ENCODE data around the gene UBE2J1. TPM values are rescaled to one million over a fixed set of nuclear protein-coding genes. Genes with fewer than 3 reads are reported as not detected.

Gene UBE2J1
- total RNA-seq, 1 donor from 2014 or later = 20.5 TPM

DNA sequence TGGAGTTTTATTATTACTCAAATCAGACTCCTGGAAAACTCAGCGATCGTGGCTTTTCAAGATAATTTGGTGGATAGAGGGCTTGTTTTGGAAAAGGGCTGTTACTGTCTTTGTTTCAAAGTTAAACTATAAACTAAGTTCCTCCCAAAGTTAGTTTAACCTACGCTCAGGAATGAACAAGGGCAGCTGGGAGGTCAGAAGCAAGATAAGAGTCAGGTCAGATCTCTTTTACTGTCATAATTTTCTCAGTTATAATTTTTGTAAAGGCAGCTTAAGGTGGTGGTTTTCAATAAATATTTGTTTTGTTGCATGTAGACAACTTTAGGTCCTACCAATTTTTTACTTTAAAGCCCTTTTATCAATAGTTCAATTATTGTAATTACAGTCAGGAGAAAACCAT is 28.2 kb downstream of the UBE2J1 start:
- FAIRE-seq (no peak), DNase-seq (ENCODE audit: low read depth) (no peak)
- no peaks in the 10 kb centered on the region for H3K27me3 ChIP-seq (ENCODE audit: control insufficient read depth, insufficient read depth, low read length)
- no peak overlapping the region for H3K4me3 ChIP-seq (ENCODE audit: low read depth, low read length)
- no peaks in the 10 kb centered on the region for H3K36me3 ChIP-seq (ENCODE audit: control insufficient read depth, insufficient read depth, low read length)
- TF ChIP-seq, protein P1, sequence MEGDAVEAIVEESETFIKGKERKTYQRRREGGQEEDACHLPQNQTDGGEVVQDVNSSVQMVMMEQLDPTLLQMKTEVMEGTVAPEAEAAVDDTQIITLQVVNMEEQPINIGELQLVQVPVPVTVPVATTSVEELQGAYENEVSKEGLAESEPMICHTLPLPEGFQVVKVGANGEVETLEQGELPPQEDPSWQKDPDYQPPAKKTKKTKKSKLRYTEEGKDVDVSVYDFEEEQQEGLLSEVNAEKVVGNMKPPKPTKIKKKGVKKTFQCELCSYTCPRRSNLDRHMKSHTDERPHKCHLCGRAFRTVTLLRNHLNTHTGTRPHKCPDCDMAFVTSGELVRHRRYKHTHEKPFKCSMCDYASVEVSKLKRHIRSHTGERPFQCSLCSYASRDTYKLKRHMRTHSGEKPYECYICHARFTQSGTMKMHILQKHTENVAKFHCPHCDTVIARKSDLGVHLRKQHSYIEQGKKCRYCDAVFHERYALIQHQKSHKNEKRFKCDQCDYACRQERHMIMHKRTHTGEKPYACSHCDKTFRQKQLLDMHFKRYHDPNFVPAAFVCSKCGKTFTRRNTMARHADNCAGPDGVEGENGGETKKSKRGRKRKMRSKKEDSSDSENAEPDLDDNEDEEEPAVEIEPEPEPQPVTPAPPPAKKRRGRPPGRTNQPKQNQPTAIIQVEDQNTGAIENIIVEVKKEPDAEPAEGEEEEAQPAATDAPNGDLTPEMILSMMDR (IDR thresholded peaks at IDR 0.05; ENCODE audit: insufficient read depth, low read length, severe bottlenecking) = no peak

DNA sequence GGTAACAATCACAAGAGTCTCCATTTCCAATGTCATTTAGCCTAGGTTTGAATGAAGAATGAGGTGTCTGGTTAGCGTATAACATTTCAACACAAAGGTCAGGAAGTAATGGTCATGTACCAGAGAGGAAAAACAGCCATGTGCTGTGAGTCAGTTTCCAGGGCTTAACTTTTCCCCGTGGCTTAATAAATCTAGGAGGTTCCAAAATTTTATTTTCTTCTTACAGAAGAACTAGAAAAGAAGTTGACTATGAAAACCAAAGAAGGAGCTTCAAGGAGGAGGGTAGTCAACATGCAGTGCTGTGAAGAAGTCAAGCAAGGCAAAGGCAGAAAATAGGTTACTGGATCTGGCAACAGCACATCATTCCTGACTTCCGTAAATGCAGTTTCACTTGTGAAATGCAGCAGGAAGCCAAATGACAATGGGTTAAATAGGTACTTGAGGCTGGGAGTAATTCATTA is 29.0 kb downstream of the UBE2J1 start:
- TF ChIP-seq, protein P1 (IDR thresholded peaks at IDR 0.05; ENCODE audit: insufficient read depth, low read length, severe bottlenecking) = no peak
- DNase-seq (ENCODE audit: low read depth) (no peak), FAIRE-seq (no peak)
- H3K27me3 ChIP-seq (ENCODE audit: control insufficient read depth, insufficient read depth, low read length) = no peaks in the 10 kb centered on the region
- H3K36me3 ChIP-seq (ENCODE audit: control insufficient read depth, insufficient read depth, low read length) = no peaks in the 10 kb centered on the region
- no peak overlapping the region for H3K4me3 ChIP-seq (ENCODE audit: low read depth, low read length)

DNA sequence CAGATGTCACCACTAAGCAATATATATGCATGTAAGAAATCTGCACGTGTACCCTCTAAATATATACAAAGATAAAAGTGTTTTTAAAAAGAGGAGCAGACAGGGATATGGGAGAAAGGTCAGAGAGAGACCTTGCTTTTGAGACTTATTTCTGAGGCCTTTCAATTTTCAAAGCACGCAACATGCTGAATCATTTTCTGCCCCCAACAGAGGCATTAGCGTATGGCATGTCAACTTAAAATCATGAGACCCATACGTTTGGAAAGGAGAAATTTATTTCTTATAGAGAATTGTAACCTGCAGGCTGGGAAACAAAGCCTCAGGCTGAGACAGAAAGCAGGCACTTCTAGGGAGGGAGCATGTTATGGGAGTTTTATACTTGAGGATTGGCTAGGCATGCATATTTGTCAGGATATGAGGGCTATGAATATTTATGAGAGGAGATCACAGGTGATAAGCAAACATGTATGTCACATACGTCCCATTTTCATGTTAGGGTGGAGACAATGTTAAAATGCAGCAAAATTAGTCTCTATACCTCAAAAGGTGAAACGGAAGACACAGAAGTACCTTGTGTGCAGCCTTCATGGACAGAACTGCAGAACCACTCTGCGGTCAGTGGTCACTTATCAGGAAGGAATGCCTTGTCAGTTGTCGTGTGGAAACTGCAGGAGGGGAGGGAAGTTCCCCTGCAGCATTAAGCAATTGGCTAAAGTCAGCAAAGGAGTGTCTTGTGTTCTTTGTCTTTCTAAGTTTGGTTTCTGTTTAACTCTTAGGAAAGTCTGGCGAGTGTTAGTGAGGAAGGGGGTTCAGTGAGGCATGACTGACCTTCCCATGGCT is 31.2 kb downstream of the UBE2J1 start:
- TF ChIP-seq, protein P1 (IDR thresholded peaks at IDR 0.05; ENCODE audit: insufficient read depth, low read length, severe bottlenecking) = no peak
- Histone ChIP-seq H3K27me3 (ENCODE audit: control insufficient read depth, insufficient read depth, low read length) (no peaks in the 10 kb centered on the region), H3K4me3 (ENCODE audit: low read depth, low read length) (no peak overlapping the region), H3K36me3 (ENCODE audit: control insufficient read depth, insufficient read depth, low read length) (no peaks in the 10 kb centered on the region)
- DNase-seq (ENCODE audit: low read depth) (no peak), FAIRE-seq (peak; percentile 23)

DNA sequence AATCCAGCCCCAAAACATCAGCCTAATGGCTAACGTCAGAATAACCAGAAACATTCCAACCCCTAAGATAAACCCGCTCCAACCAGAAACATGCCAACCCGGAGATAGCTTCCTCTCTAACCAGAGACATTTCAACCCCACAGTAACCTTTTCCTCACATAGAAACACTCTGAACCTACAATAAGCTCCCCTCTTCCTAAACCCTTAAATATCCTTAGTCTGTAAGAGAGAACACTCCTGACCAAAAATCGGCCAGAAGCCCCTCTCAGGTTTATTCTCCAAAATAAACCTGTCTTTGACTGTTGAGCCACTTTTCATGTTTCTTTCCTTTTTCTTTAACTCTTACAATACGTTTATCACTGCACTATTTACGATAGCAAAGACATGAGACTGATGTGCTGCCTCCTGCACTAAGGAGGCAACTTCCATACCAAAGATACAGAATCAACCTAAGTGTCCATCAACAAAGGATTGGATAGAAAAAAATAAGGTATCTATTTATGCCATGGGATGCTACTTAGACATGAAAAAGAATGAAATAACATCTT is 32.4 kb downstream of the UBE2J1 start:
- H3K36me3 ChIP-seq (ENCODE audit: control insufficient read depth, insufficient read depth, low read length) = no peaks in the 10 kb centered on the region
- H3K4me3 ChIP-seq (ENCODE audit: low read depth, low read length) = no peak overlapping the region
- DNase-seq (ENCODE audit: low read depth) (no peak), FAIRE-seq (no peak)
- TF ChIP-seq, protein P1 (IDR thresholded peaks at IDR 0.05; ENCODE audit: insufficient read depth, low read length, severe bottlenecking) = no peak
- no peaks in the 10 kb centered on the region for H3K27me3 ChIP-seq (ENCODE audit: control insufficient read depth, insufficient read depth, low read length)

DNA sequence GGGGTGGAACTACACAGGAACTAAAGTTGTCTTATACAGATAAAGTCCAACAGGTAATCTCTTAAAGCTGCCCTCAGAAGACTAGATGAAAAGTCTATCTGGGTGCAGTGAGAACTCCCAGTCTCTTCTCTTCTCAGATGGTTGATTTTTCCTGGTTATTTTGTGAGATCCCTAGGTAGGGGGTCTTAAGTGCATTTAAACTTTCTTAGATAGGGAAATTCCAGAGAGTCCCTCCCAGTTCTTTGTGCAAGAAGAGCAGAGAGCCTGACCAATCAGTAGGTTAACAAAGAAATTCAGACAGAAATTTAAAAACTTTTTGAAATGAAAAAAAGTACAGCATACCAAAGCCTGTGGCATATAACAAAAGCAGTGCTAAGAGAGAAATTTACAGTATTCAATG is 35.5 kb downstream of the UBE2J1 start:
- no peak for FAIRE-seq

More for the DNA sequence above, 35.5 kb downstream of the UBE2J1 start:
- Histone ChIP-seq H3K36me3 (ENCODE audit: control insufficient read depth, insufficient read depth, low read length) (no peaks in the 10 kb centered on the region), H3K4me3 (ENCODE audit: low read depth, low read length) (no peak overlapping the region), H3K27me3 (ENCODE audit: control insufficient read depth, insufficient read depth, low read length) (no peaks in the 10 kb centered on the region)
- TF ChIP-seq, protein P1 (IDR thresholded peaks at IDR 0.05; ENCODE audit: insufficient read depth, low read length, severe bottlenecking) = no peak
- no peak for DNase-seq (ENCODE audit: low read depth)

All from bronchial epithelial cell (primary cell).